Measurements from ENCODE around the gene CNNM2. TPM values are rescaled to one million over a fixed set of nuclear protein-coding genes. Genes with fewer than 3 reads are reported as not detected.

CNNM2 gene
- total and polyA plus RNA-seq, 2 experiments from 2014 or later = 1.0 to 5.7 TPM

- H3K9me3 ChIP-seq (ENCODE audit: low read depth) = no peaks in the 10 kb centered on the region
- no peaks in the 10 kb centered on the region for H4K20me1 ChIP-seq (ENCODE audit: insufficient read depth)
- DNase-seq = no peak
- no peaks in the 10 kb centered on the region for H3K27me3 ChIP-seq (replicated peaks; ENCODE audit: insufficient read depth)
- 92 to 100% methylated on average over 1 of the region's 1 CpG for WGBS, 2 experiments (ENCODE audit: low coverage in 1 of 2, low lambda C conversion rate in 2 of 2, missing lambda C conversion rate in 2 of 2)
- in situ Hi-C loops (cut with MboI) = no loop called here
- no peak overlapping the region for H2AFZ ChIP-seq
- no peak overlapping the region for H3K27ac ChIP-seq
- no peak overlapping the region for H3K9ac ChIP-seq
- no peak for TF ChIP-seq EZH2 (IDR thresholded peaks at IDR 0.05; ENCODE audit: insufficient read depth, poor library complexity, severe bottlenecking)
- no peak for TF ChIP-seq EZH2phosphoT487 (IDR thresholded peaks at IDR 0.05; ENCODE audit: insufficient read depth, low read depth)
- H3K79me2 ChIP-seq (ENCODE audit: insufficient read depth) = no peaks in the 10 kb centered on the region
- H3F3A ChIP-seq (ENCODE audit: insufficient read depth) = no peaks in the 10 kb centered on the region
- no peaks in the 10 kb centered on the region for H3K36me3 ChIP-seq (ENCODE audit: low read depth)
- 0 out of 2 replicates have a peak, but pooled peaks cover 3% of the 10 kb centered on the region for H3K4me1 ChIP-seq (ENCODE audit: insufficient read depth)
- no peak overlapping the region for H3K4me3 ChIP-seq
- H3K4me2 ChIP-seq (ENCODE audit: unreplicated experiment) = no peak overlapping the region
- H3K9me2 ChIP-seq (ENCODE audit: insufficient read depth) = no peaks in the 10 kb centered on the region
These were observed 66.0 kb downstream of the CNNM2 start for GRCh38 chr10:102984086-102984485.

GRCh38 chr10:102985811-102986210 lies 67.7 kb downstream of the CNNM2 start:
- H3K9ac ChIP-seq = no peak overlapping the region
- no peak overlapping the region for H3K4me2 ChIP-seq (ENCODE audit: unreplicated experiment)
- no peaks in the 10 kb centered on the region for H3K9me3 ChIP-seq (ENCODE audit: low read depth)
- no peaks in the 10 kb centered on the region for H3K36me3 ChIP-seq (ENCODE audit: low read depth)
- 0 out of 2 replicates have a peak, but pooled peaks cover 5% of the 10 kb centered on the region for H3K4me1 ChIP-seq (ENCODE audit: insufficient read depth)
- no peak overlapping the region for H2AFZ ChIP-seq
- no peak overlapping the region for H3K27ac ChIP-seq
- DNase-seq = no peak
- no peaks in the 10 kb centered on the region for H3K27me3 ChIP-seq (replicated peaks; ENCODE audit: insufficient read depth)
- H3K79me2 ChIP-seq (ENCODE audit: insufficient read depth) = no peaks in the 10 kb centered on the region
- 83 to 100% methylated on average over 1 of the region's 1 CpG for WGBS, 2 experiments (ENCODE audit: low coverage in 1 of 2, low lambda C conversion rate in 2 of 2, missing lambda C conversion rate in 2 of 2)
- TF ChIP-seq EZH2 (IDR thresholded peaks at IDR 0.05; ENCODE audit: insufficient read depth, poor library complexity, severe bottlenecking) (no peak), EZH2phosphoT487 (IDR thresholded peaks at IDR 0.05; ENCODE audit: insufficient read depth, low read depth) (no peak)
- H4K20me1 ChIP-seq (ENCODE audit: insufficient read depth) = no peaks in the 10 kb centered on the region
- no peaks in the 10 kb centered on the region for H3K9me2 ChIP-seq (ENCODE audit: insufficient read depth)
- H3K4me3 ChIP-seq = no peak overlapping the region
- in situ Hi-C loops (cut with MboI) = no loop called here
- no peaks in the 10 kb centered on the region for H3F3A ChIP-seq (ENCODE audit: insufficient read depth)

DNA sequence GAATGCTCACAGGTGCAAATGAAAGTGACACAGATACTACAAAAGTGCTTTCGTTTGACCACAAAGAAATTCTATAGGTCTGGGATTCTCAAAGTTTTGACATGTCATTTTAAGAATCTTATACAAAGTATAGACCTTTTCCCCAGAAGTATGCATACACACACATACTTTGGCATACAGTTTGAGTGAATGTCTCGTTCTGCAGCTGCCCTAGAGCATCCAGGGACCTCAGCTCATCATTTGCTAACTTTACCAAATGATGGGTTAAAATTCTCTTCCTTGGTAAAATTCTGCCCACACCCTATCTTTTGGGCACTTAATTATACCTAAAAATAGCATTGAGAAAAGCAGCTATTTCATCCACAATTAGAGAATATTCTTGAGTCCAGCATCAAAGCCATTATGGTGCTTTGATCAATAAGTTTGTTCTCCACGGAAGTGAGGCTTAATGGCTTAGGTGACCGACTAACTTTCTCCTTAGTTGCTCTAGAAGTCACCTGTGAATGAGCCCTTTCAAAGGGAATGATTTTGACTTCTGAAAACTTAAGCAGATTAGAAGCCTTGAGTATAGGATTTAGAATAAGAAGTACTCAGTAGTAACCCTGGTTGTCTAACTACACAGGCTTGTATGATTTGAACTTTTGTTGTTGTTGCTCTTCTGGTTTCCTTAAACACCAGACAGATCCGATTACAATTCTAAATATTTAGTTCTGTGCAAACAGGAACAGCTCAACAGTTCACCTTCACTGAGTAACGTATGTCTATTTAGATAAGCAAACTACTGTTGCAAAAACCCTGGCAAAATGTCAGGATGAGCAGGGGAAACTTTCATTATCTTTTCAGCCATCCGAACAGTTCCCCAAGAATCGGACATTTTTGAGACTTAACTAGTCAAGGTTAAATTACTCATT lies 70.6 kb downstream of the CNNM2 start:
- Histone ChIP-seq H3F3A (ENCODE audit: insufficient read depth) (no peaks in the 10 kb centered on the region), H3K9me3 (ENCODE audit: low read depth) (no peaks in the 10 kb centered on the region), H3K9ac (no peak overlapping the region), H3K27ac (no peak overlapping the region), H3K4me2 (ENCODE audit: unreplicated experiment) (no peak overlapping the region), H3K4me3 (no peak overlapping the region), H3K36me3 (ENCODE audit: low read depth) (no peaks in the 10 kb centered on the region), H3K9me2 (ENCODE audit: insufficient read depth) (no peaks in the 10 kb centered on the region), H3K27me3 (replicated peaks; ENCODE audit: insufficient read depth) (no peaks in the 10 kb centered on the region), H3K4me1 (ENCODE audit: insufficient read depth) (0 out of 2 replicates have a peak, but pooled peaks cover 5% of the 10 kb centered on the region), H4K20me1 (ENCODE audit: insufficient read depth) (no peaks in the 10 kb centered on the region), H2AFZ (no peak overlapping the region), H3K79me2 (ENCODE audit: insufficient read depth) (no peaks in the 10 kb centered on the region)
- in situ Hi-C loops (cut with MboI) = no loop called here
- 77 to 78% methylated on average over 8 of the region's 8 CpGs for WGBS, 2 experiments (ENCODE audit: low coverage in 1 of 2, low lambda C conversion rate in 2 of 2, missing lambda C conversion rate in 2 of 2)
- TF ChIP-seq EZH2phosphoT487 (IDR thresholded peaks at IDR 0.05; ENCODE audit: insufficient read depth, low read depth) (no peak), EZH2 (IDR thresholded peaks at IDR 0.05; ENCODE audit: insufficient read depth, poor library complexity, severe bottlenecking) (no peak)
- no peak for DNase-seq

DNA sequence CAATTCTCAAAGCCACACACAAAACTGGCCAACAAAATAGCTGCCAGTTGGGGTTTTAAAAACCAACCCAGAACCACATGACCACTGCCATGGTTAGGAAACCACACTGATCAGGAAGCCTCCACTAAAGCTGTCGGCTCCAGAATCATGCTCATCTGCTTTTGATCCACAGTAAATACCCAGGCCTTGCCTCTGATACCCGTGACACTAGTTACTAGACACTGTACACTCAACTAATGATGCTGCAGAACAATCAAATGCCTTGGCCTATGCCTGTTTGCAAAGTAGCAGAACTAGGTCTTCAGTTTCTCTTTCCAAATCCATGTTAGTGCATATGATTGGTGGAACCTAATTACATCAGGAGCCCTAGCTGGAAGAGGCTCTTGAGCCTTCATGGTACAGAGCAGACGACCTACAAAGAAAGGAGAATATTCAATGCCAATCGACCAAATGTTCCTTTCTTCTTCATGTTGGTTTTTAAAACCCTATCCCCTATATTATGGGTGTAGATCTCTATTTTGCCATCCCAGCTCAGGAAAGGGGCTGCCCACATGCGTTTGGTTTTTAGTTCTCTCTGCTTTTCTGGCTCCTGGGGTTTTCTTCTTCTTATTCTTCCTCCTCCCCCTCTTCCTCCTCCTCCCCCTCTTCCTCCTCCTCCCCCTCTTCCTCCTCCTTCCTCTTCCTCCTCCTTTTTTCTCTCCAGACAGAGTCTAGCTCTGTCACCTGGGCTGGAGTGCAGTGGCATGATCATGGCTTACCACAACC lies 76.6 kb downstream of the CNNM2 start:
- Histone ChIP-seq H3K27me3 (replicated peaks; ENCODE audit: insufficient read depth) (no peaks in the 10 kb centered on the region), H3K9ac (no peak overlapping the region), H3K4me2 (ENCODE audit: unreplicated experiment) (no peak overlapping the region), H4K20me1 (ENCODE audit: insufficient read depth) (no peaks in the 10 kb centered on the region), H3K27ac (no peak overlapping the region), H3K4me1 (ENCODE audit: insufficient read depth) (no peaks in the 10 kb centered on the region), H3F3A (ENCODE audit: insufficient read depth) (no peaks in the 10 kb centered on the region), H3K9me3 (ENCODE audit: low read depth) (no peaks in the 10 kb centered on the region), H3K36me3 (ENCODE audit: low read depth) (no peaks in the 10 kb centered on the region), H3K4me3 (no peak overlapping the region), H3K9me2 (ENCODE audit: insufficient read depth) (no peaks in the 10 kb centered on the region), H2AFZ (no peak overlapping the region), H3K79me2 (ENCODE audit: insufficient read depth) (no peaks in the 10 kb centered on the region)
- in situ Hi-C loops (cut with MboI) = no loop called here
- TF ChIP-seq EZH2 (IDR thresholded peaks at IDR 0.05; ENCODE audit: insufficient read depth, poor library complexity, severe bottlenecking) (no peak), EZH2phosphoT487 (IDR thresholded peaks at IDR 0.05; ENCODE audit: insufficient read depth, low read depth) (no peak)
- 79% methylated on average over 5 of the region's 5 CpGs for WGBS, 2 experiments (ENCODE audit: low coverage in 1 of 2, low lambda C conversion rate in 2 of 2, missing lambda C conversion rate in 2 of 2)
- no peak for DNase-seq
